DMS53 treated with DMSO at 0.1 percent for 48 hours (cell line): ENCODE results near the gene RABGGTA.
"Not testable (repeated sequence)": the region's sequence is repeated elsewhere in the genome, so short reads cannot be mapped to it uniquely, and the experiment has no call there.

ENCODE experiments used
- DNase-seq: peaks from one replicate; lab custom pipeline; 2025; ENCODE audit not compliant: unreplicated experiment; lab: John Stamatoyannopoulos, UW

Gene RABGGTA

GRCh38 chr14:24219521-24219920 lies 51.9 kb downstream of the RABGGTA start:
- DNase-seq = no peak

- DNase-seq = no peak
Observed at GRCh38 chr14:24219080-24219479, 52.3 kb downstream of the RABGGTA start.

GRCh38 chr14:24216876-24217275 lies 54.5 kb downstream of the RABGGTA start:
- not testable (repeated sequence) for DNase-seq

GRCh38 chr14:24216345-24216699 lies 55.1 kb downstream of the RABGGTA start:
- no peak for DNase-seq
